Caco-2 (cell line): ENCODE data around the gene CYREN. TPM values are rescaled to one million over a fixed set of nuclear protein-coding genes. Genes with fewer than 3 reads are reported as not detected.

ENCODE experiments used
- BruUV-seq: library from RNA; stranded (reverse); fragments of 400-500 nt; replicated peaks from 2 replicates; lab custom pipeline; 2021; lab: Mats Ljungman, UMichigan
- CTCF ChIA-PET: fragments of 300-600 bp; sonication (Branson Sonifier 250); formaldehyde crosslinking; loops from one replicate; lab custom pipeline; 2022; ENCODE audit warnings: antibody characterized with exemption; lab: Charles Lee
- POLR2A ChIA-PET: fragments of 300-600 bp; sonication (Branson Sonifier 250); formaldehyde crosslinking; loops from one replicate; lab custom pipeline; 2022; ENCODE audit warnings: antibody characterized with exemption; lab: Charles Lee
- DNase-seq, 2 experiments: peaks; one replicate each; pipeline versions ENCODE4 v3.0.0 to v3.0.0-alpha.2; 2020 to 2022
- H3K27me3 ChIP-seq: replicated peaks from 2 replicates; pipeline ENCODE4 v1.6.0; 2011; ENCODE audit warnings: low read length; ENCODE audit not compliant: control insufficient read depth, insufficient read depth
- H3K36me3 ChIP-seq: 2 replicates; pipeline ENCODE4 v1.5.1; 2011; ENCODE audit warnings: low read length; ENCODE audit not compliant: control insufficient read depth, insufficient read depth
- H3K4me1 ChIP-seq: fragments of 250-450 bp; sonication (Bioruptor Pico); 2 replicates; pipeline ENCODE4 v1.5.1; 2020; ENCODE audit warnings: mild to moderate bottlenecking
- H3K4me3 ChIP-seq: 2 replicates; pipeline ENCODE4 v1.5.1; 2011; ENCODE audit warnings: low read depth, mild to moderate bottlenecking, control low read depth, low read length
- H3K9me3 ChIP-seq: fragments of 250-450 bp; sonication (Bioruptor Pico); 2 replicates; pipeline ENCODE4 v1.5.1; 2020; ENCODE audit warnings: mild to moderate bottlenecking, moderate library complexity
- H3K27ac Mint-ChIP-seq: one replicate; pipeline ENCODE4 v1.8.0; 2022; ENCODE audit warnings: mixed read lengths; ENCODE audit not compliant: unreplicated experiment
- H3K27me3 Mint-ChIP-seq: one replicate; pipeline ENCODE4 v1.8.0; 2022; ENCODE audit warnings: mixed read lengths; ENCODE audit not compliant: insufficient read depth, unreplicated experiment
- H3K36me3 Mint-ChIP-seq: one replicate; pipeline ENCODE4 v1.8.0; 2022; ENCODE audit warnings: mild to moderate bottlenecking, mixed read lengths; ENCODE audit not compliant: insufficient read depth, unreplicated experiment
- H3K4me1 Mint-ChIP-seq: one replicate; pipeline ENCODE4 v1.8.0; 2022; ENCODE audit warnings: low read depth, mixed read lengths; ENCODE audit not compliant: unreplicated experiment
- H3K4me3 Mint-ChIP-seq: one replicate; pipeline ENCODE4 v1.8.0; 2022; ENCODE audit warnings: mild to moderate bottlenecking, moderate library complexity, mixed read lengths; ENCODE audit not compliant: unreplicated experiment
- H3K9me3 Mint-ChIP-seq: one replicate; pipeline ENCODE4 v1.8.0; 2022; ENCODE audit warnings: mixed read lengths; ENCODE audit not compliant: unreplicated experiment
- intact Hi-C: fragments of 100-400 bp; cut with micrococcal nuclease; formaldehyde crosslinking; loops from one replicate; pipeline ENCODE4 v1.10.0; 2022; ENCODE audit not compliant: unreplicated experiment
- total RNA-seq: library from RNA; stranded (reverse); gene quantifications from 2 replicates; pipeline ENCODE4 v1.2.3, GENCODE V29; 2022
- TF ChIP-seq, protein P1 (sequence below), 2 experiments: fragments of 200-600 bp in 1 of 2; IDR thresholded peaks; 1 replicate in 1 of 2; 2 replicates in 1 of 2; pipeline versions ENCODE4 v1.5.1 to v1.8.0; 2011 to 2022; ENCODE audit warnings: antibody characterized with exemption in 1 of 2, control low read depth in 1 of 2, inconsistent platforms in 1 of 2, low read depth in 1 of 2, low read length in 1 of 2, mild to moderate bottlenecking in 1 of 2, moderate library complexity in 1 of 2; ENCODE audit not compliant: insufficient read depth in 1 of 2, severe bottlenecking in 1 of 2, unreplicated experiment in 1 of 2

Gene CYREN
- total RNA-seq, 1 experiment from 2014 or later = 60.9 TPM

DNA sequence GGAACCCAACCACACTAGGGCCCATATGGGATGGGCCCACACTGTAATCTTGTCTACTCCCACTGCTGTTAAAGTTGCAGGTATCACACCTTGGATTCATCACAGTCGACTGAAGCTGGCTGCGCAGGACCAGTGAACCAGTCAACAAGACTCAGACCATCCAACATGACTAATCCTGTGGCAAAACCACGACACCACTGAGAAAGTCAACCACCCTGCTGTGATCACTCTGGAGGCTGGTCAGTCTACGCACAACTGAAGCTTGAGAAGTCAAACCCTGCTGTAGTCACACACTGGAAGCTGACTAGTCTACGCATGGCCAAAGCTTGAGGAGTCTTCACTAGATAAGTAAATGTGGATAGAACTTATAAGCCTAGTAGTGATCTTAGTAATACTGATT is 9.6 kb upstream of the CYREN start:
- POLR2A ChIA-PET = no interaction called here
- CTCF ChIA-PET = no interaction called here
- intact Hi-C loops = no loop called here

DNA sequence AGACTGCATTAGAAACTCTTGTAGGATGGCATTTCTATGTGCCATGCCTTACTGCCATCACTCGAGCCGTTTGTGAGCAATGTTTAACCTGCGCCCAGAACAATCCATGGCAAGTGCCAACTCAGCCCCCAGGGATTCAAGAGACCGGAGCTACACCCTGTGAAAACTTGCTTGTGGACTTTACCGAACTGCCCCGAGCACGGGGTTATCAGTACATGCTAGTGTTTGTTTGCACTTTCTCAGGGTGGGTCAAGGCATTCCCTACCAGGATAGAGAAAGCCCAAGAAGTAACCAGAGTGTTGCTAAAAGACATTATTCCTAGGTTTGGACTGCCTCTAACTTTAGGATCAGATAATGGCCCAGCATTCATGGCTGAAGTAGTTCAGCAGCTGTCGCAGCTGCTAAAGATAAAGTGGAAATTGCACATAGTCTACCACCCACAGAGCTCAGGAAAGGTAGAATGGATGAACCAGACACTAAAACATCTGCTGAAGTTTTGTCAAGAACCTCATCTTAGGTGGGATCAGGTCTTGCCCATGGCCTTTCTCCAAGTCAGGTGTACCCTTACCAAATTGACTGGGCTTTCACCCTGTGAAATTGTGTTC is 8.9 kb upstream of the CYREN start:
- H3K4me3 ChIP-seq = no peak overlapping the region
- BruUV-seq = no TSS peak
- TF ChIP-seq, protein P1, sequence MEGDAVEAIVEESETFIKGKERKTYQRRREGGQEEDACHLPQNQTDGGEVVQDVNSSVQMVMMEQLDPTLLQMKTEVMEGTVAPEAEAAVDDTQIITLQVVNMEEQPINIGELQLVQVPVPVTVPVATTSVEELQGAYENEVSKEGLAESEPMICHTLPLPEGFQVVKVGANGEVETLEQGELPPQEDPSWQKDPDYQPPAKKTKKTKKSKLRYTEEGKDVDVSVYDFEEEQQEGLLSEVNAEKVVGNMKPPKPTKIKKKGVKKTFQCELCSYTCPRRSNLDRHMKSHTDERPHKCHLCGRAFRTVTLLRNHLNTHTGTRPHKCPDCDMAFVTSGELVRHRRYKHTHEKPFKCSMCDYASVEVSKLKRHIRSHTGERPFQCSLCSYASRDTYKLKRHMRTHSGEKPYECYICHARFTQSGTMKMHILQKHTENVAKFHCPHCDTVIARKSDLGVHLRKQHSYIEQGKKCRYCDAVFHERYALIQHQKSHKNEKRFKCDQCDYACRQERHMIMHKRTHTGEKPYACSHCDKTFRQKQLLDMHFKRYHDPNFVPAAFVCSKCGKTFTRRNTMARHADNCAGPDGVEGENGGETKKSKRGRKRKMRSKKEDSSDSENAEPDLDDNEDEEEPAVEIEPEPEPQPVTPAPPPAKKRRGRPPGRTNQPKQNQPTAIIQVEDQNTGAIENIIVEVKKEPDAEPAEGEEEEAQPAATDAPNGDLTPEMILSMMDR (IDR thresholded peaks at IDR 0.05; ENCODE audit: insufficient read depth in 1 of 2, low read depth in 1 of 2, low read length in 1 of 2, severe bottlenecking in 1 of 2, unreplicated experiment in 1 of 2) = no peak
- no peak for DNase-seq
- peaks cover 29% of the 10 kb centered on the region for H3K9me3 Mint-ChIP-seq
- no peak overlapping the region for H3K4me3 Mint-ChIP-seq
- no peaks in the 10 kb centered on the region for H3K27me3 Mint-ChIP-seq
- H3K36me3 ChIP-seq = no peaks in the 10 kb centered on the region; the same call in 1 of the 2 replicates
- peaks cover 15% of the 10 kb centered on the region for H3K36me3 Mint-ChIP-seq
- no peaks in the 10 kb centered on the region for H3K27me3 ChIP-seq
- peaks cover 34% of the 10 kb centered on the region for H3K9me3 ChIP-seq
- H3K27ac Mint-ChIP-seq = no peak overlapping the region
- H3K4me1 Mint-ChIP-seq = no peaks in the 10 kb centered on the region
- H3K4me1 ChIP-seq = 0 out of 2 replicates have a peak, but pooled peaks cover 6% of the 10 kb centered on the region
- intact Hi-C loops = no loop called here
- CTCF ChIA-PET = no interaction called here
- POLR2A ChIA-PET = no interaction called here

More for the DNA sequence above, 9.6 kb upstream of the CYREN start:
- H3K4me3 ChIP-seq = no peak overlapping the region
- Mint-ChIP-seq H3K36me3 (peaks cover 15% of the 10 kb centered on the region), H3K27me3 (no peaks in the 10 kb centered on the region), H3K9me3 (peaks cover 29% of the 10 kb centered on the region), H3K4me1 (no peaks in the 10 kb centered on the region), H3K4me3 (no peak overlapping the region), H3K27ac (no peak overlapping the region)
- TF ChIP-seq, protein P1 (IDR thresholded peaks at IDR 0.05; ENCODE audit: insufficient read depth in 1 of 2, low read depth in 1 of 2, low read length in 1 of 2, severe bottlenecking in 1 of 2, unreplicated experiment in 1 of 2) = no peak
- H3K4me1 ChIP-seq = 0 out of 2 replicates have a peak, but pooled peaks cover 6% of the 10 kb centered on the region
- H3K36me3 ChIP-seq = no peaks in the 10 kb centered on the region; the same call in 1 of the 2 replicates
- BruUV-seq = no TSS peak
- H3K27me3 ChIP-seq = no peaks in the 10 kb centered on the region
- peaks cover 34% of the 10 kb centered on the region for H3K9me3 ChIP-seq
- no peak for DNase-seq

DNA sequence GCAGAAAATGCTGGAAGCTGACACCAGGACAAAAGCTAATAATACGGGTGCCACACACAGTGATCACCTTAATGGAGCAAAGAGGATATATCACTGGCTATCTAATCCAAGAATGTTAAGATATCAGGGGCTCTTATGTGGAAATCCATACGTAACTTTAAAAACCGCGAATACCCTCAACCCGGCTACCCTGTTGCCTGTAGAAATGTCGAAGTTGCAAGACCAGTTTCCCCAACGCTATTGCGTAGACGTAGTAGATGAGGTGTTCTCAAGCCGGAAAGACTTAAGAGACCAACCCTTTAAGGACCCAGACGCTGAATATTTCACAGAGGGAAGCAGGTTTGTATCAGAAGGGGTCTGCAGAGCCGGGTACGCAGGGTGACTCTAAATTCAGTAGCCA is 7.9 kb upstream of the CYREN start:
- Histone ChIP-seq H3K27me3 (no peaks in the 10 kb centered on the region), H3K4me1 (0 out of 2 replicates have a peak, but pooled peaks cover 6% of the 10 kb centered on the region), H3K4me3 (no peak overlapping the region), H3K9me3 (peaks cover 34% of the 10 kb centered on the region), H3K36me3 (no peaks in the 10 kb centered on the region; the same call in 1 of the 2 replicates)
- ChIA-PET POLR2A (no interaction called here), CTCF (no interaction called here)
- no peak overlapping the region for H3K27ac Mint-ChIP-seq
- H3K4me3 Mint-ChIP-seq = no peak overlapping the region
- no peaks in the 10 kb centered on the region for H3K4me1 Mint-ChIP-seq
- DNase-seq = no peak
- H3K36me3 Mint-ChIP-seq = peaks cover 9% of the 10 kb centered on the region
- no TSS peak for BruUV-seq
- TF ChIP-seq, protein P1 (IDR thresholded peaks at IDR 0.05; ENCODE audit: insufficient read depth in 1 of 2, low read depth in 1 of 2, low read length in 1 of 2, severe bottlenecking in 1 of 2, unreplicated experiment in 1 of 2) = no peak
- peaks cover 19% of the 10 kb centered on the region for H3K9me3 Mint-ChIP-seq
- H3K27me3 Mint-ChIP-seq = no peaks in the 10 kb centered on the region
- intact Hi-C loops = no loop called here
